ENCODE data around the gene HOXA3.

Gene HOXA3

GRCh38 chr7:27175626-27176523 lies 23.5 kb upstream of the HOXA3 start:
- Histone ChIP-seq H3K4me1 (ENCODE audit: control insufficient read depth, low read depth, low read length) (no peaks in the 10 kb centered on the region), H3K36me3 (ENCODE audit: control insufficient read depth, insufficient read depth, low read length) (no peaks in the 10 kb centered on the region), H2AK5ac (ENCODE audit: low read length) (no peak overlapping the region), H3K23ac (ENCODE audit: low read length) (peak overlapping the region; percentile 31), H3K4ac (ENCODE audit: low read depth, low read length) (no peak overlapping the region), H3K79me2 (ENCODE audit: control insufficient read depth, insufficient read depth, low read length) (no peaks in the 10 kb centered on the region), H2BK15ac (replicated peaks; ENCODE audit: low read depth) (no peak overlapping the region), H3K9ac (ENCODE audit: low read length) (no peak overlapping the region), H3K56ac (ENCODE audit: low read length) (no peak overlapping the region), H3K27me3 (ENCODE audit: insufficient read depth, low read length, poor library complexity) (peaks cover 95% of the 10 kb centered on the region), H3K4me3 (ENCODE audit: low read length) (no peak overlapping the region), H3K18ac (ENCODE audit: low read length) (no peak overlapping the region), H2BK5ac (ENCODE audit: low read length) (no peak overlapping the region), H3K4me2 (ENCODE audit: low read length) (no peak overlapping the region), H2BK120ac (ENCODE audit: low read depth, low read length) (no peak overlapping the region), H4K5ac (ENCODE audit: low read length) (no peak overlapping the region), H3K27ac (ENCODE audit: low read depth, low read length) (no peak overlapping the region), H4K8ac (ENCODE audit: low read depth, low read length) (no peak overlapping the region), H3K79me1 (ENCODE audit: low read length) (no peaks in the 10 kb centered on the region)
- DNase-seq = no peak
- no CpG with 5 or more reads among the region's 40 CpGs for WGBS (ENCODE audit: extremely low coverage, insufficient coverage, low lambda C conversion rate)

- Histone ChIP-seq H3K79me2 (ENCODE audit: control insufficient read depth, insufficient read depth, low read length) (no peaks in the 10 kb centered on the region), H3K23ac (ENCODE audit: low read length) (no peak overlapping the region), H3K4me1 (ENCODE audit: control insufficient read depth, low read depth, low read length) (no peaks in the 10 kb centered on the region), H2AK5ac (ENCODE audit: low read length) (no peak overlapping the region), H3K4me2 (ENCODE audit: low read length) (no peak overlapping the region), H3K18ac (ENCODE audit: low read length) (no peak overlapping the region), H4K8ac (ENCODE audit: low read depth, low read length) (no peak overlapping the region), H3K27me3 (ENCODE audit: insufficient read depth, low read length, poor library complexity) (peaks cover 89% of the 10 kb centered on the region), H3K79me1 (ENCODE audit: low read length) (no peaks in the 10 kb centered on the region), H3K36me3 (ENCODE audit: control insufficient read depth, insufficient read depth, low read length) (no peaks in the 10 kb centered on the region), H2BK15ac (replicated peaks; ENCODE audit: low read depth) (no peak overlapping the region), H2BK5ac (ENCODE audit: low read length) (no peak overlapping the region), H4K5ac (ENCODE audit: low read length) (no peak overlapping the region), H3K27ac (ENCODE audit: low read depth, low read length) (no peak overlapping the region), H3K4ac (ENCODE audit: low read depth, low read length) (no peak overlapping the region), H2BK120ac (ENCODE audit: low read depth, low read length) (no peak overlapping the region), H3K9ac (ENCODE audit: low read length) (no peak overlapping the region), H3K56ac (ENCODE audit: low read length) (no peak overlapping the region), H3K4me3 (ENCODE audit: low read length) (no peak overlapping the region)
- DNase-seq = peak; percentile 52
- WGBS (ENCODE audit: extremely low coverage, insufficient coverage, low lambda C conversion rate) = no CpG with 5 or more reads among the region's 12 CpGs
These were observed 22.7 kb upstream of the HOXA3 start for GRCh38 chr7:27174874-27175625.

GRCh38 chr7:27173956-27174873 lies 21.8 kb upstream of the HOXA3 start, which contains the start of gene HOXA10:
Gene HOXA10 (minus strand): TSS chr7:27174320. CDS start chr7:27174306, 14 bp downstream.
- Histone ChIP-seq H3K23ac (ENCODE audit: low read length) (no peak within 1 kb of the TSS), H3K4me3 (ENCODE audit: low read length) (no peak within 1 kb of the TSS), H2BK120ac (ENCODE audit: low read depth, low read length) (no peak within 1 kb of the TSS), H3K4ac (ENCODE audit: low read depth, low read length) (no peak within 1 kb of the TSS), H3K27me3 (ENCODE audit: insufficient read depth, low read length, poor library complexity) (peaks cover 89% of the 10 kb centered on the region), H2AK5ac (ENCODE audit: low read length) (no peak within 1 kb of the TSS), H3K36me3 (ENCODE audit: control insufficient read depth, insufficient read depth, low read length) (no peaks in the 10 kb centered on the region), H3K79me2 (ENCODE audit: control insufficient read depth, insufficient read depth, low read length) (no peaks in the 10 kb centered on the region), H3K56ac (ENCODE audit: low read length) (peak within 1 kb of the TSS; percentile 25), H3K4me1 (ENCODE audit: control insufficient read depth, low read depth, low read length) (no peaks in the 10 kb centered on the region), H2BK15ac (replicated peaks; ENCODE audit: low read depth) (no peak within 1 kb of the TSS), H4K8ac (ENCODE audit: low read depth, low read length) (no peak within 1 kb of the TSS), H3K4me2 (ENCODE audit: low read length) (peak within 1 kb of the TSS; percentile 34), H3K18ac (ENCODE audit: low read length) (peak within 1 kb of the TSS; percentile 5), H3K27ac (ENCODE audit: low read depth, low read length) (no peak within 1 kb of the TSS), H3K9ac (ENCODE audit: low read length) (no peak within 1 kb of the TSS), H2BK5ac (ENCODE audit: low read length) (no peak within 1 kb of the TSS), H4K5ac (ENCODE audit: low read length) (no peak within 1 kb of the TSS), H3K79me1 (ENCODE audit: low read length) (no peaks in the 10 kb centered on the region)
- no CpG with 5 or more reads among the region's 82 CpGs for WGBS (ENCODE audit: extremely low coverage, insufficient coverage, low lambda C conversion rate)
- no peak for DNase-seq

- no peak overlapping the region for H3K4ac ChIP-seq (ENCODE audit: low read depth, low read length)
- H2BK120ac ChIP-seq (ENCODE audit: low read depth, low read length) = no peak overlapping the region
- no peak overlapping the region for H4K8ac ChIP-seq (ENCODE audit: low read depth, low read length)
- H3K27me3 ChIP-seq (ENCODE audit: insufficient read depth, low read length, poor library complexity) = peaks cover 90% of the 10 kb centered on the region
- H2BK15ac ChIP-seq (replicated peaks; ENCODE audit: low read depth) = no peak overlapping the region
- H3K9ac ChIP-seq (ENCODE audit: low read length) = no peak overlapping the region
- H4K5ac ChIP-seq (ENCODE audit: low read length) = no peak overlapping the region
- no peak overlapping the region for H3K4me3 ChIP-seq (ENCODE audit: low read length)
- no peaks in the 10 kb centered on the region for H3K36me3 ChIP-seq (ENCODE audit: control insufficient read depth, insufficient read depth, low read length)
- no peak overlapping the region for H3K23ac ChIP-seq (ENCODE audit: low read length)
- H2AK5ac ChIP-seq (ENCODE audit: low read length) = no peak overlapping the region
- H3K56ac ChIP-seq (ENCODE audit: low read length) = peak overlapping the region; percentile 25
- peak overlapping the region; percentile 34 for H3K4me2 ChIP-seq (ENCODE audit: low read length)
- H2BK5ac ChIP-seq (ENCODE audit: low read length) = no peak overlapping the region
- H3K18ac ChIP-seq (ENCODE audit: low read length) = peak overlapping the region; percentile 5
- no peak for DNase-seq
- H3K4me1 ChIP-seq (ENCODE audit: control insufficient read depth, low read depth, low read length) = no peaks in the 10 kb centered on the region
- WGBS (ENCODE audit: extremely low coverage, insufficient coverage, low lambda C conversion rate) = no CpG with 5 or more reads among the region's 59 CpGs
- no peaks in the 10 kb centered on the region for H3K79me2 ChIP-seq (ENCODE audit: control insufficient read depth, insufficient read depth, low read length)
- H3K79me1 ChIP-seq (ENCODE audit: low read length) = no peaks in the 10 kb centered on the region
- H3K27ac ChIP-seq (ENCODE audit: low read depth, low read length) = no peak overlapping the region
These were observed 21.1 kb upstream of the HOXA3 start for GRCh38 chr7:27173511-27173955.

- H3K18ac ChIP-seq (ENCODE audit: low read length) = peak overlapping the region; percentile 5
- H3K4me3 ChIP-seq (ENCODE audit: low read length) = no peak overlapping the region
- H4K8ac ChIP-seq (ENCODE audit: low read depth, low read length) = no peak overlapping the region
- no peak overlapping the region for H2BK120ac ChIP-seq (ENCODE audit: low read depth, low read length)
- no peaks in the 10 kb centered on the region for H3K36me3 ChIP-seq (ENCODE audit: control insufficient read depth, insufficient read depth, low read length)
- no peaks in the 10 kb centered on the region for H3K4me1 ChIP-seq (ENCODE audit: control insufficient read depth, low read depth, low read length)
- H2BK15ac ChIP-seq (replicated peaks; ENCODE audit: low read depth) = no peak overlapping the region
- no peak overlapping the region for H3K4me2 ChIP-seq (ENCODE audit: low read length)
- no peak overlapping the region for H3K4ac ChIP-seq (ENCODE audit: low read depth, low read length)
- peak; percentile 71 for DNase-seq
- no peak overlapping the region for H3K27ac ChIP-seq (ENCODE audit: low read depth, low read length)
- H2BK5ac ChIP-seq (ENCODE audit: low read length) = no peak overlapping the region
- no peak overlapping the region for H2AK5ac ChIP-seq (ENCODE audit: low read length)
- H3K79me1 ChIP-seq (ENCODE audit: low read length) = no peaks in the 10 kb centered on the region
- H3K56ac ChIP-seq (ENCODE audit: low read length) = peak overlapping the region; percentile 25
- H4K5ac ChIP-seq (ENCODE audit: low read length) = no peak overlapping the region
- no peak overlapping the region for H3K23ac ChIP-seq (ENCODE audit: low read length)
- no peak overlapping the region for H3K9ac ChIP-seq (ENCODE audit: low read length)
- no CpG with 5 or more reads among the region's 58 CpGs for WGBS (ENCODE audit: extremely low coverage, insufficient coverage, low lambda C conversion rate)
- no peaks in the 10 kb centered on the region for H3K79me2 ChIP-seq (ENCODE audit: control insufficient read depth, insufficient read depth, low read length)
- peaks cover 90% of the 10 kb centered on the region for H3K27me3 ChIP-seq (ENCODE audit: insufficient read depth, low read length, poor library complexity)
These were observed 20.6 kb upstream of the HOXA3 start for GRCh38 chr7:27172823-27173510.

All from mesendoderm (in vitro differentiated cells).